Stimulated activated CD8-positive, alpha-beta memory T cell treated with anti-CD3 and anti-CD28 coated beads, Interleukin-12 subunit alpha, Interleukin-12 subunit beta, amount 100 ng/mL, for 1 hour (primary cell): ENCODE results near the gene PPIE.
"Not testable (repeated sequence)": the region's sequence is repeated elsewhere in the genome, so short reads cannot be mapped to it uniquely, and the experiment has no call there.

Source experiments
- DNase-seq: peaks from one replicate; pipeline ENCODE4 v3.0.0-alpha.2; 2020; ENCODE audit warnings: low read depth

PPIE gene

GRCh38 chr1:39758556-39759435, 20.1 kb downstream of the PPIE start:
- DNase-seq = no peak

GRCh38 chr1:39759436-39759726, 20.7 kb downstream of the PPIE start:
- DNase-seq = no peak

GRCh38 chr1:39760074-39761008, 21.7 kb downstream of the PPIE start:
- DNase-seq = no peak

GRCh38 chr1:39761016-39761415, 22.3 kb downstream of the PPIE start:
- DNase-seq = no peak

- DNase-seq = no peak
Observed at GRCh38 chr1:39761557-39762260, 23.0 kb downstream of the PPIE start.

GRCh38 chr1:39762550-39763540, 24.2 kb downstream of the PPIE start:
- DNase-seq = no peak

- DNase-seq = not testable (repeated sequence)
Observed at GRCh38 chr1:39763619-39764374, 25.1 kb downstream of the PPIE start.

- DNase-seq = not testable (repeated sequence)
Observed at GRCh38 chr1:39764512-39764911, 25.8 kb downstream of the PPIE start.

- DNase-seq = not testable (repeated sequence)
Observed at GRCh38 chr1:39766466-39766865, 27.8 kb downstream of the PPIE start.

- not testable (repeated sequence) for DNase-seq
Observed at GRCh38 chr1:39769502-39769901, 30.8 kb downstream of the PPIE start.

- DNase-seq = not testable (repeated sequence)
Observed at GRCh38 chr1:39770100-39771021, 31.7 kb downstream of the PPIE start.

GRCh38 chr1:39771022-39771532, 32.4 kb downstream of the PPIE start, which contains the start of gene OXCT2:
Gene OXCT2, minus strand, starts transcription at chr1:39771348. Its CDS starts 93 bp downstream, at chr1:39771255.
- DNase-seq = not testable (repeated sequence)

GRCh38 chr1:39773369-39773979, 34.8 kb downstream of the PPIE start:
- not testable (repeated sequence) for DNase-seq

GRCh38 chr1:39775141-39775540, 36.5 kb downstream of the PPIE start:
- not testable (repeated sequence) for DNase-seq

- not testable (repeated sequence) for DNase-seq
Observed at GRCh38 chr1:39775676-39776399, 37.2 kb downstream of the PPIE start.

- DNase-seq = no peak
Observed at GRCh38 chr1:39776400-39776713, 37.7 kb downstream of the PPIE start.

- no peak for DNase-seq
Observed at GRCh38 chr1:39776886-39777285, 38.2 kb downstream of the PPIE start.

- DNase-seq = no peak
Observed at GRCh38 chr1:39777306-39777705, 38.6 kb downstream of the PPIE start.
